Lower lobe of right lung (tissue), 2 donors: Measurements from ENCODE around the gene SENP1. TPM values are rescaled to one million over a fixed set of nuclear protein-coding genes. Genes with fewer than 3 reads are reported as not detected.
"Not testable (repeated sequence)": the region's sequence is repeated elsewhere in the genome, so short reads cannot be mapped to it uniquely, and the experiment has no call there.

Source experiments
- ATAC-seq, 2 donors: fragments of 200-7000 bp; cut with Tn5 transposase; one replicate each; pipeline ENCODE4 v1.9.1; 2020 to 2022; ENCODE audit warnings: mild to moderate bottlenecking in 2 of 2, moderate library complexity in 2 of 2
- DNase-seq: peaks from one replicate; pipeline ENCODE4 v3.0.0-alpha.2; 2020
- H3K27ac ChIP-seq: fragments of 200-600 bp; one replicate; pipeline ENCODE4 v1.8.0; 2022
- H3K27me3 ChIP-seq: fragments of 200-600 bp; one replicate; pipeline ENCODE4 v1.8.0; 2022; ENCODE audit warnings: low read depth
- H3K36me3 ChIP-seq: fragments of 200-600 bp; one replicate; pipeline ENCODE4 v1.8.0; 2022; ENCODE audit warnings: mild to moderate bottlenecking
- H3K4me1 ChIP-seq: fragments of 200-600 bp; one replicate; pipeline ENCODE4 v1.8.0; 2022
- H3K4me3 ChIP-seq: fragments of 200-600 bp; one replicate; pipeline ENCODE4 v1.8.0; 2022; ENCODE audit warnings: mild to moderate bottlenecking
- H3K9me3 ChIP-seq: fragments of 200-600 bp; one replicate; pipeline ENCODE4 v1.8.0; 2022
- CTCF ChIP-seq: fragments of 200-600 bp; IDR thresholded peaks from one replicate; pipeline ENCODE4 v1.8.0; 2022; ENCODE audit warnings: antibody characterized with exemption, mild to moderate bottlenecking
- intact Hi-C: fragments of 100-400 bp; cut with DNase I; formaldehyde crosslinking; loops from one replicate; pipeline ENCODE4 v1.11.0; 2022
- total RNA-seq: library from RNA; stranded (reverse); fragmentation: NEBNext Ultra II Directional; extraction: Animal tissue kit (Norgen Biotek cat#: 25700); gene quantifications from one replicate; pipeline ENCODE4 v1.2.1, GENCODE V29; 2021
- donor health status: DM: no; HTN: yes; CAD: no; lungs with severe emphysema.

SENP1 gene
- total RNA-seq, 1 donor from 2014 or later, result 17.2 TPM

GRCh38 chr12:48119834-48120195, 13.9 kb upstream of the SENP1 start:
- Histone ChIP-seq H3K27me3 (no peaks in the 10 kb centered on the region), H3K4me1 (no peaks in the 10 kb centered on the region), H3K9me3 (no peaks in the 10 kb centered on the region), H3K27ac (peak overlapping the region; percentile 26), H3K36me3 (peaks cover 21% of the 10 kb centered on the region), H3K4me3 (peak overlapping the region; percentile 70)
- ATAC-seq (no peak), DNase-seq (no peak)
- intact Hi-C loops, result no loop called here
- no peak for TF ChIP-seq CTCF

- Histone ChIP-seq H3K4me1 (no peaks in the 10 kb centered on the region), H3K27ac (peak within 1 kb of the TSS; percentile 26), H3K36me3 (peaks cover 15% of the 10 kb centered on the region), H3K4me3 (peak within 1 kb of the TSS; percentile 70), H3K27me3 (no peaks in the 10 kb centered on the region), H3K9me3 (no peaks in the 10 kb centered on the region)
- ATAC-seq (peak; percentile 99 to 100), DNase-seq (peak; percentile 80)
- intact Hi-C loops, result no loop called here
- TF ChIP-seq CTCF, result no peak
Measured at GRCh38 chr12:48119078-48119833, 13.4 kb upstream of the SENP1 start, which contains the start of gene PFKM. TSS of gene PFKM (plus strand) at chr12:48119364. CDS start at chr12:48122775, 3,411 bp downstream.

DNA sequence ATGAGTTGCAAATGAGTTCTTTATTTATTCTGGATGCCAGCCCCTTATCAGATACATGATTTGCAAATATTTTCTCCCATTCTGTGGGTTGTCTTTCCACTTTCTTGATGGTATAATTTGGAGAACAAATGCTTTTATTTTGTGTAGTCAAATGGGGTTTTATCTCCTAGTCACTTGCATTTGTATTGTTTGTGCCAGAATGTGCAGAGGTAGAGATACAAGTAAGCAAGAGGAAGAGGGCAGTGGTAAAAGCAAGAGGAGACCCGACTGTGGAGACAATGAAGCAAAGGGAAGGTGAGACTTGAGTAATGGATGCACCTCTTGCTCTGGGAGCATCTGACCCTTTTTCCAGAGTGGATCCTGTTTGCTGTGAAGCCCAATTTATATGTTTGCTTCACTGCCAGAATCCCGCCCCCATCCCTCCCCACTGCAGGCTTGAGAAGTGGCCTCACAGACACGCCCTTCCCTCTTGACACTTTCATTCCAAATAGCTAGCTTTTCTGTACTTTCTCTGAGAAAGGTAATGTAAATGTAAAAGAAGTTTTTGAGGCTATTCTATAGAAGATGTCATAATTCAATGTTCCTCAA, 12.5 kb upstream of the SENP1 start:
- intact Hi-C loops, result no loop called here
- ATAC-seq (peak in 1 of 2 donors; percentile 63), DNase-seq (no peak)
- H3K4me1 ChIP-seq, result no peaks in the 10 kb centered on the region
- no peaks in the 10 kb centered on the region for H3K9me3 ChIP-seq
- H3K27ac ChIP-seq, result no peak overlapping the region
- no peaks in the 10 kb centered on the region for H3K27me3 ChIP-seq
- peaks cover 8% of the 10 kb centered on the region for H3K36me3 ChIP-seq
- TF ChIP-seq CTCF, result no peak
- peak overlapping the region; percentile 70 for H3K4me3 ChIP-seq

GRCh38 chr12:48115957-48116356, 10.1 kb upstream of the SENP1 start:
- Histone ChIP-seq H3K27me3 (no peaks in the 10 kb centered on the region), H3K36me3 (no peaks in the 10 kb centered on the region), H3K4me3 (no peak overlapping the region), H3K9me3 (no peaks in the 10 kb centered on the region), H3K4me1 (no peaks in the 10 kb centered on the region), H3K27ac (no peak overlapping the region)
- no peak for DNase-seq
- no peak for ATAC-seq
- intact Hi-C loops, result no loop called here
- no peak for TF ChIP-seq CTCF

DNA sequence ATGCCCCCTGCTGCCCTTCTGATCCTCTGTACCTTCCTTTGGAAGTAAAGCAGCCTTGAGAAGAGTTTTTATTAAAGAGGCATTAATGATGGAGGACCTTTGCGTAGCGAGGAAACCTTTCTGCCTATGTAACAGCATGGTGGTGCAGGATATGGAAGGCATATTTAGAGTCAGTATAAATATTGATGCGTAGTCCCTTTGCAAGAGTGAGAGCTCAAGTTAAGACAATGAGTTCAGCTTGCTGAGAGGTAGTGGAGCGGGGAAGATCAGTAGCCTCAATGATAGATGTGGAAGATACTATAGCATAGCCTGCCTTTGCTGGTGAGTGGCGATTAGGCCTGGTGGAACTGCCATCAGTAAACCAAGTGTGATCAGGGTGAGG, 5.4 kb upstream of the SENP1 start:
- intact Hi-C loops, H3K4me3 ChIP-seq, H3K27me3 ChIP-seq, H3K36me3 ChIP-seq, H3K9me3 ChIP-seq, ATAC-seq, DNase-seq, H3K4me1 ChIP-seq, H3K27ac ChIP-seq: not testable (repeated sequence)

- intact Hi-C loops, result no loop called here
- H3K4me3 ChIP-seq, result no peak overlapping the region
- H3K36me3 ChIP-seq, result no peaks in the 10 kb centered on the region
Measured at GRCh38 chr12:48110691-48111311, 4.9 kb upstream of the SENP1 start.

More at GRCh38 chr12:48110691-48111311, 4.9 kb upstream of the SENP1 start:
- Histone ChIP-seq H3K9me3 (no peaks in the 10 kb centered on the region), H3K27me3 (no peaks in the 10 kb centered on the region), H3K27ac (no peak overlapping the region), H3K4me1 (peaks cover 7% of the 10 kb centered on the region)
- DNase-seq (no peak), ATAC-seq (peak; percentile 86 to 88)
- no peak for TF ChIP-seq CTCF
